CD4-positive, alpha-beta T cell treated with Interleukin-21 for 1 hour (primary cell): ENCODE measurements around the gene EIF2B5.

Source experiments
- DNase-seq: peaks from one replicate; pipeline ENCODE4 v3.0.0-alpha.2; 2020

The EIF2B5 gene

DNA sequence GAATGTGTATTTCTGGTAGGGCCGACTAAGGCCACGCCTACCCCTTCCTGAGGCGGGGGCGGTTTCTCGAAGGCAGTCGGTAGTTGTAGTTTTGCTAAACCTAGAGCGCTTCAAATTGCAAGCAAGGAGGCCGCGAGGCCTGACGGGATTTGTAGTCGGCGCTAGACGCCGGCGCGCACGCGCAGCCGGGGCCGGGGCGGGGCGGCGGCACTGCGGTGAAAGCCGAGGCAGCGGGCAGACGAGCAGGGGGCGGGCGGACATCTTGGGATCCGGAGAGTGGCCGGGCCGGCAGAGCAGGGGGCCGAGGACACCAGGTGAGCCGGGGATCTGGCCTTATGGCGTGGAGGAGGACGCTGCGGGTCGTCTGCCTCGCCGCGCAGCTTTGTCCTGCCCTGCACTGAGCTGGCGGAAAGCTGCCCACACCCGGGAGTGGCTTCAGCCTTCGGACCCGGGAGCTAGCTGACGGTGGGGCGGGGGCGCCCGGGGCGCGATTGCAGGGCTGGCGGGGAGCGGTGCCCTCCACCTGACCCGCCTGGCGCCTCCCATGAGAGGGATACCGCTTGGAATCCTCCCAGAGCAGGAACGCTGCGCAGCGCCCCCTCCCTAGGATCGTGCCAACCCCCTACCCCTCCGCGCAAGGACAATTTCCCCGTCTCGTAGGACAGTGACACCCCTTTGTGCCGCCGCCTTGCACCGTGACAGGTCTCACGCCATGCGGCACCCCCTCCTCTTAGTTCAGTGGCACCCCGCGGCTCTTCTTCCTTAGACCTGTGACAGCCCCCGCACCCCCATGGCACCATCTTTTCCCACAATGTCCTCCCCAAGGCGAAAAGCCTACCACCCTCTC, 39.7 kb downstream of the EIF2B5 start, which contains the start of gene AP2M1:
Gene AP2M1 (plus strand): TSS at position 210 of the 847 bp plus-strand sequence. CDS start 2,139 bp downstream, outside the sequence.
- DNase-seq: peak; percentile 99

DNA sequence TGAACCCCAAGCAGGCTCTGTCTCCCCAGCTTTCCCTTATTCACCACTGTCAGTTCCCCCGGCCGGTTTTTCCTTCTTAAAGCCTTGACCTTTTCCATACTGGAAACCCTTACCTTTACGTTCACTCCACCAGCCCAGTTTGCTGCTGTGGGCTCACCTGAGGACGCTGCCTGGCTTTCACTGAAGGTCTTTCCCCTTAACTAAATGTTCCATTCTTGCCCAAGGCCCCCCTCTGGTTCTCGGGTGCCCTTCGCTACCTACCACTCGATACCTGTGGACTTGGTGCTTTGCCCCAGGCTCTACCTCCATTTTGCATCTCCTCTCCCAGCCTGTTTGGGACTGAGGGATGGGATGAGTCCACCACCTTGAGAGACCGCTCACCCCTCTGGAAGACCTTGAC, 40.3 kb downstream of the EIF2B5 start:
- DNase-seq: no peak

DNA sequence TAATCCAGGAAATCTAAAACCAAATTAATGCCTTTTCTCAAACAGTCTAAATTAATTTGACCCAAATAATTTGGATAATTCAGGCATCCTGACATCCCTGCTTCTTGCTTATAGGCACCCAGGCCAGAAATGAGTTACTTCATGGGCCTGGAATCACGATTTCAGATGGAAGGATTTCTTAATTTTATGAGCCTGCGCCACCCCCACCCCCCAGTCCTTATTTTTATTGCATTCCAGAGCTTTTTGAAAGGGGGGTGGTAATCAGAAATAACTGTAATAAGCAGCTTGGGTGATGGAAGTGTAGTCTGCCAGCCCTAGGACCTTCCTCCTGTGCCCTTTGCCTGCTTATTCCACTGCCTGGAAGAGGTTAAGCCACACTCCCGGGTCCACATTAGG, 40.8 kb downstream of the EIF2B5 start:
- DNase-seq: no peak

DNA sequence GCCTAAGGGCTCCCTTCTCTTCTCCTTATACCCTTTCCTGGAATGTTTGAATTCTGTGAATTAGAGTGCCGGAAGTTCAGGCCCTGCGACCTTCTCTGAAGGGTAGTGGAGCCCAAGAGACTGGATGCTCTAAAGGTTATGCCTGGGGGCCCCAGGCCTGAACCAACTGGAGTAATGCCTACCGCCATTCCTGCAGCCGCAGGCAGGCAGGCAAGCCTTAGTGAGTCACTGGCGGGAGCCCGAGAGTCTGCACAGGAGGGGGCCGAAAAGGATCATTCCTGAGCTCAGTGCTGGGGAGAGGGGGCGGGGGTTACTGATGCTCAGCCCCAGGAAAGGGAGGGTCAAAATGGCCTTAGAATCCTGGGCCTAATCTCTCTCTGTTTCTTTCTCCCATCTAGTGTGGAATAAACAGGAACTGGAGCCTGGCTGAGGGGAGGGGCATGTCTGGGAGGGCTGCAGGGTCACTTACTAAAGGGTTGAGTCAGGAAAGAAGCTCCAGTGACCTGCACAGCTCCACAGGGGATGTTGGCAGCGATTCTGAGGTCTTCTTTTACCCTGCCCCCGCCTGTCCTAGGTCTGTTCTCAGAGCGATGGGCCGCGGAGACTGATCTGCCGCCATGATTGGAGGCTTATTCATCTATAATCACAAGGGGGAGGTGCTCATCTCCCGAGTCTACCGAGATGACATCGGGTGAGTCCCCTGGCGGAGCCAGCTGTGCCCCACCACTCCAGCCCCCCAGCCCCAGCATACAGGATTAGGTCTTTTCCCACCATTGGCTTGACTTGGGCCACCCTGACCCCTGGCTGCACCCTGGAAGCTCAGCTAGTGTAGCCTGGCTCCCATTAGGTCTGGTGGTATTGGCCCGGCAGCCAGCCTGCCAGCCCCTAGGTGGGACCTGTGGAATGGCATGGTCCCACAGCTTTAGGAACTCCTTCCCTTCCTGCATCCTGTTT, 41.5 kb downstream of the EIF2B5 start:
- no peak for DNase-seq

DNA sequence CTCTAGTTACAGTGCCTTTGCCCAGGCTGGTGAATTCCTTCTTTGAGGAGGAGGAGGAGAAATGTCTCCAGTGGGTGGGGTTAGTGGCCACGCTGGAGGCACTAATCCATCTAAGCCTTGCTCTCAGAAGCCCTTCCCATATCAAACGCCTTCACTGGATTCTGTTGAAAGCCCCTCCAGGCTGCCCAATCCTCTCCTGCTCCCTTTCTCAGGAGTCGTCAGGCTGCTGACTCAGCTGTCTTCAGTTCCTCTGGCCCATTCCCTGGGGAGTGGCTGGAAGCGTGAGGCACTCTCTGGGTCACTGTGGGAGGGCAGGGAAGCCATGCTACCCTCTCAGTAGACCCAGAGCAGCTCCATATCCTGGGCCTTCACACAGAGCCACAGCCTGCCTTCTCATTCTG, 42.2 kb downstream of the EIF2B5 start:
- no peak for DNase-seq

DNA sequence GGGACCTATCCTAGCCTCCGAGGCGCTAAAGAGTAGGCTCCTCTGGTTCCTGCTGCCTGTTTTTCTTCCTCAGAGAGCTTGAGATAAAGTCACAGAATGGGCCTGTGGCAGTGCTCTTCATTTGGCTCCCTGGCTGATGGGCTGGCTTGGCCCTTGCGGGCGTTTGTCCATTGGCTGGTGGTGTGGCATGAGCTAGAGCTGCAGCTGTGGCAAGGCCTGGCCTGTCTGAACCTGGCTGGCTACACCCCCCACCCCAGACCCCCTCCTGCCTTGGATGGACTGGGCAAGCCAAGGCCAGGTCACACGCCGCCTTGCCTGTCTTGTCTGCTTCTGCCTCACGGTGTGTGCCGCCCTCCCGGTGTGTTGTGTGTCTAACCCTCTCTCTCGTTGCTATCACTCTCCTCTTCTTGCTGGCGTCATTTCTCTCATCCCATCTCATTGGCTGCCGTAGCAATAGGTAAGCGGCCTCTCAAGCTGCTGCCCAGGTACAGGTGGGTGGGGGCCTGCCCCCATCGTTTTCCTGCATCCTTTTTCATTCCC, 42.7 kb downstream of the EIF2B5 start:
- DNase-seq: no peak

DNA sequence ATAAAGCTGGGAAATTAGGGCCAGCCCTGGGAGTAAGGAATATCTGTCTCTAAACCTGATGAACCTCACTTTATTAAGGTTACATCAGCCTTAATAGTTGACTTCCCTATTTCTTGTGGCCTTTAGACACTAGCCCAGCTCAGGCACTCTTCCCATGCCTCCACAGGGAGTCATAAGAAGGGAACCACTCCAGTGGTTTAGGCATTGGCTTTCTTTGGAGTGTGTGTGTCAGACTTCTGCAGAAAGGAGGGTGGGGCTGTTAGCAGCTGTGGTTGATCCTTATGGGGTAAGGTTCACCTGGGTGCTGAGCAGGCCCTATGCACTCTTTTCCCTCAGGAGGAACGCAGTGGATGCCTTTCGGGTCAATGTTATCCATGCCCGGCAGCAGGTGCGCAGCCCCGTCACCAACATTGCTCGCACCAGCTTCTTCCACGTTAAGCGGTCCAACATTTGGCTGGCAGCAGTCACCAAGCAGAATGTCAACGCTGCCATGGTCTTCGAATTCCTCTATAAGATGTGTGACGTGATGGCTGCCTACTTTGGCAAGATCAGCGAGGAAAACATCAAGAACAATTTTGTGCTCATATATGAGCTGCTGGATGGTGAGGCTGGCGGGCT, 43.5 kb downstream of the EIF2B5 start:
- DNase-seq: no peak

DNA sequence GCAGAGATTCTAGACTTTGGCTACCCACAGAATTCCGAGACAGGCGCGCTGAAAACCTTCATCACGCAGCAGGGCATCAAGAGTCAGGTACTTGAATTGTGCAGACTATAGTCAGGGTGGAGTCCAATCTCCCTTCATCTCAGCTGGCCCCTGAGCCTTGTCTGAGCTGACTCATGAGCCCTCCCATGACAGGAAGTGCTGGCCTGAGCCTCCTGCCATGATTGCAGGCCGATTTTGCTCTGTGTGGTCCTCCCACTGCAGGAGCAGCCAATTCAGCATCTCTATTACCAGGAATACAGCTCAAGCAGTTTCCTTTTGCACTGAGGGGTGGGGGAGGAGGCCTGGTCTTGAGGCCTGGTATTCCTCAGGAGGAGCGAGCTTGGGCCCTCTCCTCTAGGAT, 45.0 kb downstream of the EIF2B5 start:
- DNase-seq: no peak

DNA sequence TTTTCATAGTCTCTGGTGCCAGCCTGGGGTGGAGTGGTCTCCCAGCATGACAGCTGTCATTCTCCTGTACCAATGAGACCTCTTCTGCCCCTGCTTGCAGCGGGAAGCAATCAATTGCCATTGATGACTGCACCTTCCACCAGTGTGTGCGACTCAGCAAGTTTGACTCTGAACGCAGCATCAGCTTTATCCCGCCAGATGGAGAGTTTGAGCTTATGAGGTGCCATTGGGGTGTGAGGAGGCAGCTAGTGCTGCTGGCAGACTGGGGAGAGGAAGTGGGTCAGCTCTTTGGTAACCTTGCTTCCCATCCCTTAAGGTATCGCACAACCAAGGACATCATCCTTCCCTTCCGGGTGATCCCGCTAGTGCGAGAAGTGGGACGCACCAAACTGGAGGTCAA, 46.4 kb downstream of the EIF2B5 start:
- DNase-seq: no peak

DNA sequence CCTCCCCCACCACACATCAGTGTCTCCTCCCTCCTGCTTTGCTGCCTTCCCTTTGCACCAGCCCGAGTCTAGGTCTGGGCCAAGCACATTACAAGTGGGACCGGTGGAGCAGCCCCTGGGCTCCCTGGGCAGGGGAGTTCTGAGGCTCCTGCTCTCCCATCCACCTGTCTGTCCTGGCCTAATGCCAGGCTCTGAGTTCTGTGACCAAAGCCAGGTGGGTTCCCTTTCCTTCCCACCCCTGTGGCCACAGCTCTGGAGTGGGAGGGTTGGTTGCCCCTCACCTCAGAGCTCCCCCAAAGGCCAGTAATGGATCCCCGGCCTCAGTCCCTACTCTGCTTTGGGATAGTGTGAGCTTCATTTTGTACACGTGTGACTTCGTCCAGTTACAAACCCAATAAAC, 48.5 kb downstream of the EIF2B5 start:
- DNase-seq: no peak

DNA sequence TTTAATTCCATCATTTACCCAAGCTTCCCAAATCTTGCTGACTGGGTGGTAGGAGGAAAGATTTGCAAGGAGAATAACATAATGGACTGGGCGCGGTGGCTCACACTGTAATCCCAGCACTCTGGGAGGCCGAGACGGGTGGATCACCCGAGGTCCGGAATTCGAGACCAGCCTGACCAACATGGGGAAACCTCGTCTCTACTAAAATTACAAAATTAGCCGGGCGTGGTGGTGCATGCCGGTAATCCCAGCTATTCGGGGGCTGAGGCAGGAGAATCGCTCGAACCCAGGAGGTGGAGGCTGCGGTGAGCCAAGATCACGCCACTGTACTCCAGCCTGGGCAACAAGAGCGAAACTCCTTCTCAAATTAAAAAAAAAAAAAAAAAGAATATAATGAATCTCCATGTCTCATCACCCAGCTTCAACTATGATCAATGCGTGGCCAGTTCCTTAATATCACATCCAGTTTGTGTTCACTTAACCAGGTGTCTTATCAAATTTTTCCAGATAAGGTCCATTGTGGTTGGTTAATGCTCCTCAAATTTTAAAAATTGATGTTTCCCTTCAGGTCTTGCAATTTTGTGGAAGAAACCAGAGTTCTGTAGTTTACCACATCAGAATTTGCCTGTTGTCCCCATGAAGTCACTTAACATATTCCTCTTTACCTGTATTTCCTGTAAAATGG, 49.5 kb downstream of the EIF2B5 start:
- DNase-seq: no peak

DNA sequence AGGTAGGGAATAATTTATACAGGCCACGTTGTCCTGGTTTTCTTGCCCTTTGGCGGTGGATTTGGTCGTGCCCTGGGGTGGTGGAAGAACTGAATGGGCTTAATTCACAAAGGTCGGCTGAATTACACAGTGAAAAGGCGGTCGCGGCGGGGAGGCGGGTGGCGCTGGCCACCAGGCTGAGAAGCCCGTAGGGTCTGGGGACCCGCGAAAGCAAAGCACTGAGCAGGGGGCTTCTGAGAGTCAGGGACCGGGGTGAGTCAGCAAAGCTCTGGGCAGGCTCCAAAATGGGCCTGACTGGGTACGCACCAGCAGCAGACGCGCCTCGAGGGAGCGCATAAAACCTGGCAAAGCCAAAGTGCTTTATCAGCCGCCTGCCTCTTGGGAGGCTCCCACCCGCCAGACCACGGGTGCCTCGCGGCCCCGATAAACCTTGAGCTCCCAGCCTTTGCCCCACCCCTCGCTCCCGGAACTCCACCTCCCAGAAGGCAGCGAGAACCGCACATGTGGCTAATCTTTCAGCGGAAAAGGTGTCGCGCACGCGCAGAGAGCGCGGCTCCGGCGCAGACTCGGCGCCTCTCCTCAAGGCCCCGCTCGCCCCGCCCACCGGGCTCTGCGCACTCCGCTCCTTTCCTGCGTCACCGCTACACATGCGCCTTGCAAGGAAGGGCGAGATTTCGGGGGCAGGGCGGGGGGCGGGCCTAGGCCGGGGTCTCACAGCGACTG, 50.5 kb downstream of the EIF2B5 start:
- peak; percentile 99 for DNase-seq

DNA sequence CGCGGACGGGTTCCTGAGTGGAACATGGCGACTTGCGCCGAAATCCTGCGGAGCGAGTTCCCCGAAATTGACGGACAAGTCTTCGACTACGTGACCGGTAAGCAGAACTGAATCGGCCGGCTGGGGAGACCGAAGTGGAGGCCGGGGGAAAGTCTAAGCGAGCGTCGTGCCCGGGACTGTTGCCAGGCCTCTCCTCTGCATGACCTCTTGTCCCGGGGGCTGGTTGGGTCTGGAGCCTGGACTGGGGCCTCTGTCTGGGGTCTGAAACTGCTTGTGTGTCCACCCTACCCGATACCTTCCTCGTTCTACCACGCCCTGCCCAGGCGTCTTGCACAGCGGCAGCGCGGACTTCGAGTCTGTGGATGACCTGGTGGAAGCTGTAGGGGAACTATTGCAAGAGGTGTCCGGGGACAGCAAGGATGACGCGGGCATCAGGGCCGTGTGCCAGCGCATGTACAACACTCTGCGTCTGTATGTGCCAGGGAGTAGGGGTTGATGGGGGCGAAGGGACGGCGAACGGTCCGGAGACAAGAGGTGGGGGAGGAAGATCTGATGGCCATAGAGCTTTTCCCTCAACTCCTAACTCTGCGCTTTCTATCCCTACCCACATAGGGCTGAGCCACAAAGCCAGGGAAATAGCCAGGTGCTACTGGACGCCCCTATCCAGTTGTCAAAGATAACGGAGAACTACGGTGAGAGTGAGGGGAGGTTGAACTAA, 51.2 kb downstream of the EIF2B5 start, which contains the start of gene ABCF3:
Gene ABCF3 (plus strand): TSS at position 16 of the 718 bp plus-strand sequence. CDS start 9 bp downstream, at position 25.
- DNase-seq: no peak

DNA sequence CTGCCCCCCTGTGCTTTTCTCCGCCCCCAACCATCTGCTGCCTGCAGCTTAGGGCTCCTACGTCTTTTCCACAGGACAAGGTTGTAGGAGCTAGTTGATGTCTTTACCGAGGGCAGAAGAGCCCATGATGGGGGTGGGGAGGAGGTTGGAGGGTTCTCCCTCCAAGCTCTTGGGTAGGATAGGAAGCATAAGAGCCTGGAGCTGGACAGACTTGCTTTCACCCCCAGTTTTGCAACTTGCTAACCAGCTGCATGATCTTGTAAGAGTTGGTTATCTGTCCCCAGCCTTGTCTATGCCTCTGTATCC, 51.7 kb downstream of the EIF2B5 start:
- DNase-seq: no peak

DNA sequence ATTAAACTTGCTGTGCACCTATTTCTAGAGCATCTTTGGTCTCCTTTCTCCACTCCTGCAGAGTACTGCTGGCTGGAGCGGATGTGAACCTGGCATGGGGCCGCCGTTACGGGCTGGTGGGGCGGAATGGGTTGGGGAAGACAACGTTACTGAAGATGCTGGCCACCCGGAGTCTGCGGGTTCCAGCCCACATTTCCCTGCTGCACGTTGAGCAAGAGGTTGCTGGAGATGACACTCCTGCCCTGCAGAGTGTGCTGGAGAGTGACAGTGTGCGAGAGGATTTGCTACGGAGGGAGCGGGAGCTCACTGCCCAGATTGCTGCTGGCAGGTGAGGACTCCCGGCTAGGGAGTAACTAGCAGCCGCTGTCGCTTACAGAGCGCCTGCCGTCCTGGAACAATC, 52.9 kb downstream of the EIF2B5 start:
- DNase-seq: no peak

DNA sequence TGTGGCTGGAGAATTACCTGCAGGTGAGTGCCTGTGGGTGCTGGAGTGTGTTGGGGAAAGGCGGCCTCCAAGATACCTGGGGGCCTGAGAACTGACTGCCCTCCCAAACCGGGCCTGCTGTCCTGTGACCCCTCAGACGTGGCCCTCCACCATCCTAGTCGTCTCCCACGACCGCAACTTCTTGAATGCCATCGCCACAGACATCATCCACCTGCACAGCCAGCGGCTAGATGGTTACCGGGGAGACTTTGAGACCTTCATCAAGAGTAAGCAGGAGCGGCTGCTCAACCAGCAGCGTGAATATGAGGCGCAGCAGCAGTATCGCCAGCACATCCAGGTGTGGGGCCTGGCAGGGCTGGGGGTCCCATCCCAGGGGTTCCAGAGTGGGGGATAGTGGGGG, 54.3 kb downstream of the EIF2B5 start:
- no peak for DNase-seq

DNA sequence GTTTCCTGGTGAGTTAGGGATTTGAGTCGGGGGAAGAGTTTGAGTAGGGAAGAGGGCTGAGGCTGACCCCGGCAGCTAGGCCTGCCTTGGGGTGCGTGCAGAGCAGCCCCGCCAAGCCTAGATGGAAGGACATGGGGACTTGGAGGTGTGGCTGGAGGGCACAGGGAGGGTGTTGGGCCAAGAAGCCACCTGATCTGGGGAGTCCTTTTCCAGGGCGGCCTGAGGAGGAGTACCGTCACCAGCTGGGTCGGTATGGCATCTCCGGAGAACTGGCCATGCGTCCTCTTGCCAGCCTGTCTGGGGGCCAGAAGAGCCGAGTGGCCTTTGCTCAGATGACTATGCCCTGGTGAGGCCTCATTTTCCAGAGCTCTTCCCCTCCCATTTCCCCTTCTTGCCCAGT, 57.7 kb downstream of the EIF2B5 start:
- no peak for DNase-seq

DNA sequence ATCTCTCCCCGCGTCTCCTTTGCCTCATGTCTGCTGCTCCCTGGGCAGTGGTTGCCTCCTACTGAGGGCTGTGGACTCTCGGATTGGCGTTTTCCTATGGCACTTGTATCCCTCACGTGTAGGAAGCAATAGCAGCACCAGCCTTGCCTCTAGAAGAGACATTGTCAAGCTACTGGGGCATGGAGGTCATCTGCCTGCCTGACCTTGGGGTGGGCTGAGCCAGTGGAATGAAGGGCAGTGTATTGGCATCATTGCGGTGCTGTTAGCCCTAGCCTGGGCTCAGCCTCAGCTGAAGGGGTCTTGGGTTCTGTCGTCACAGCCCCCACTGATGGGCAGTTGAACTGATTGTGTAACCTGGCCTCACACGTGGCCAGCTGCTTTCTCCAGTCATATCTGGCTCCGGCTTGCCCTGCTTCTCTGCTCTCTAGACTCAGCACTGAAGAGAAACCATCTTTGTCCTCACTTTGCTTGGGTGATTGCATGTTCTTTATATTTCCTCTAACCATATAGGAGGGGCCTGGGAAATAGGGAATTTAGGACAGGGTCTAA, 58.9 kb downstream of the EIF2B5 start:
- no peak for DNase-seq
